Stomach smooth muscle (tissue), 2 donors: Measurements from ENCODE around the gene TTLL3.

Experiments
- H3K27ac ChIP-seq: one replicate; pipeline ENCODE4 v1.7.0; 2013; ENCODE audit warnings: mild to moderate bottlenecking, low read length, inconsistent platforms
- H3K27me3 ChIP-seq, 2 donors: one replicate each; pipeline ENCODE4 v1.7.0; 2013; ENCODE audit warnings: low read length in 2 of 2; ENCODE audit not compliant: insufficient read depth in 2 of 2, control insufficient read depth in 1 of 2
- H3K36me3 ChIP-seq, 2 donors: one replicate each; pipeline ENCODE4 v1.7.0; 2013; ENCODE audit warnings: low read length in 2 of 2; ENCODE audit not compliant: control insufficient read depth in 2 of 2, insufficient read depth in 2 of 2
- H3K4me1 ChIP-seq: one replicate; pipeline ENCODE4 v1.7.0; 2013; ENCODE audit warnings: low read length; ENCODE audit not compliant: control insufficient read depth, insufficient read depth
- H3K4me3 ChIP-seq, 2 donors: one replicate each; pipeline ENCODE4 v1.7.0; 2013; ENCODE audit warnings: low read length in 2 of 2
- H3K9ac ChIP-seq, 2 donors: one replicate each; pipeline ENCODE4 v1.7.0; 2013; ENCODE audit warnings: low read length in 2 of 2, mild to moderate bottlenecking in 1 of 2
- H3K9me3 ChIP-seq, 2 donors: one replicate each; pipeline ENCODE4 v1.7.0; 2013; ENCODE audit warnings: low read length in 2 of 2; ENCODE audit not compliant: control insufficient read depth in 2 of 2
- donor health status: healthy.
- donor health status: Pancreatic carcinoma.

The TTLL3 gene

DNA sequence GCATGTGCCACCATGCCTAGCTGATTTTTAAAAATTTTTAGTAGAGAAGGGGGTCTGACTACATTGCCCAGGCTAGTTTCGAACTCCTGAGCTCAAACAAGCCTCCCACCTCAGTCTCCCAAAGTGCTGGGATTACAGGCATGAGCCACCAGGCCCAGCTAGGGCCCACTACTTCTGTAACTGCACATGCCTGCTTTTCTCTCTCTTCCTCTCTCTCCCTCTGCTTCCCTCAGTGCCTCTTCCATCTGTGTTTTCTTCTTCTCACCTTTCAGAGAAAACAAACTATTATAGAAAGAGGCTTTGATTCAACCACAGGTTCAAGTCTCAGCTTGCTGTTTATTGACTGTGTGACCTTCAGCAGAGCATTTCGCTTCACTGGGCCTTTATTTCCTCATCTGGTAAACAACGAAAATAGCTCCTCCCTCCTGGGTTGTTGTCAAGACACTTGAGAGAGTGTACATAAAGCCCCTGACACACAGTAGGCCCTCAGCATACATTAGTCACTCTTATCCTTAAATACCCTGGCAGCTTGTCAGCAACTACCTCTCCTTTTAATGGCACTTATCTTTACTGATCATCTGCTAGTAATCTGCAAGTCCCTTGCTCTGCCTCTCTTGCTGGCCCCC, 28.0 kb upstream of the TTLL3 start:
- Histone ChIP-seq H3K9me3 (no peaks in the 10 kb centered on the region), H3K27me3 (no peaks in the 10 kb centered on the region), H3K9ac (no peak overlapping the region), H3K27ac (no peak overlapping the region), H3K4me3 (no peak overlapping the region), H3K4me1 (peaks cover 3% of the 10 kb centered on the region), H3K36me3 (peaks cover 41 to 48% of the 10 kb centered on the region in 2 donors)

DNA sequence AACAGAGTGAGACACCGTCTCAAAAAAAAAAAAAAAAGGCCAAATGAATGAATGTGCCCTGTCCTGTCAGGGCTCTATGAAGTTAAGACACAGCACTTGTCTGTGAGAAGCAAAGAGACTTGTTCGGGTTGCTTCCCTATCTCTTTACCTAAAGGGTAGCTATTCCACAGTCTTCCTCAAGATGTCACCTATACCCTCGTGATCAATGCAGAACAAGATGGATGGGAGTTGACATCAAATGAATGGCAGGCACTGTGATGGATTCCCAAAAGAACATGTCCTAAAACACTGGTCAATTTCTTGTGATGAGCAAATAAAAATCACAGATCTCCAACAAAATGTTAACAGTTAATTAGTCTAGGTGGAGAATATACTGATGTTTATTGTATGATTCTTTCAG, 27.3 kb upstream of the TTLL3 start:
- Histone ChIP-seq H3K4me3 (no peak overlapping the region), H3K36me3 (peaks cover 46 to 54% of the 10 kb centered on the region in 2 donors), H3K9ac (no peak overlapping the region), H3K27ac (no peak overlapping the region), H3K9me3 (no peaks in the 10 kb centered on the region), H3K4me1 (peaks cover 3% of the 10 kb centered on the region), H3K27me3 (no peaks in the 10 kb centered on the region)

DNA sequence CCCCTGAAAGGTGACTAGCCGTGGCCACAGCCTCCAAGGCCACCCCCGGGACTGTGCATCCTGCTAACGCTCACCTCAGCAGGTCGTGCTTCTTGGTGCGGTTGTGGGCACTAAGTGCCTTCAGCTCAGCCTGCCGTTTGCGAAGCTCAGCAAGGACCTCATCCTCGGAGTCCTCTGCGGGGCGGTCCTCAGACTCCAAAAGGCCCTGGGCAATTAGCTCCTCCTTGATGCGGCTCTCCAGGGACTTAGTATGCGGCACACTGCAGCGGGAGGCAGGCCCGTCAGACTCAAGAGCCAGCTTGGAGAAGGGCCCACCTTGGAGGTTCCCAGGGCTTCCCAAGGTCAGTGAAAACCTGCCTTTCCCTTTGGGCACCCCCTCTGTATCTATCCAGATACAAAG, 26.1 kb upstream of the TTLL3 start:
- Histone ChIP-seq H3K27me3 (no peaks in the 10 kb centered on the region), H3K9ac (no peak overlapping the region), H3K4me3 (no peak overlapping the region), H3K4me1 (no peaks in the 10 kb centered on the region), H3K27ac (no peak overlapping the region), H3K36me3 (peaks cover 47 to 54% of the 10 kb centered on the region in 2 donors), H3K9me3 (no peaks in the 10 kb centered on the region)

DNA sequence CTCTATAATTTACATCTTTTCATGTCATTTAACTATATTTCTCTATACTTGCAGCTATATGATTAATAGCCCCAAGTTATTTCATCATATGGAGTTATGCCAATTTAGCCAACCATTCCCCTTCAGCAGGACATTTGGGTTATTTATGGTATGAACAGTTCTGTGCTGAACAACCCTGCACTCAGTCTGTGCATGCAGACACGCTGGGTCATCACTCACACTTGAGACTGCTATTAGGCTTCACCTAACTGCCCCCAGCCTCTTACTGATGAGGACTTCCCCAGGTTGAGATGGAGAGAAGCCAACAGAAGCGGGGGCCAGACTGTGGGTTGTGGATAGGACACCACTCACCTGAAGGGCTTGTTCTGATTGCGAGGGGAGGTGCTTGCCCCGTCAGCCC, 25.1 kb upstream of the TTLL3 start:
- Histone ChIP-seq H3K4me3 (no peak overlapping the region), H3K9me3 (no peaks in the 10 kb centered on the region), H3K27me3 (no peaks in the 10 kb centered on the region), H3K9ac (no peak overlapping the region), H3K4me1 (no peaks in the 10 kb centered on the region), H3K27ac (no peak overlapping the region), H3K36me3 (peaks cover 52 to 60% of the 10 kb centered on the region in 2 donors)

DNA sequence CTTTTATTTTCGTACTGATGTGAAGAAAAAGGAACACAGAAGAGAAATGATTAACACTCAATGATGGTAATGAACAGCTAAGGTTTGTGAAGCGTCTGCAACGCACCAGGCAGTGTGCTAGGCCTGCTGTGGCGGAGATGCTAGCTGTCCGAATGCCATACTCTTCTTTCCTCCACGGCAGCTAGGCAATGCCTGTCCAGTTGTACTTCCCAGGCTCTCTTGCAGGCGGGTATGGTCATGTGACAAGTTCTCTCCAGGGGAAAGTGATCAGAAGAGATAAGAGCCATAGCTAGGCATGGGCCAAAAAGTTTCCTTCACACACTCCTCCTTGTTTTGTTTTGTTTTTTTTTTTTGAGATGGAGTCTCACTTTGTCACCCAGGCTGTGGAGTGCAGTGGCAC, 24.5 kb upstream of the TTLL3 start:
- Histone ChIP-seq H3K9me3 (no peaks in the 10 kb centered on the region), H3K4me3 (no peak overlapping the region), H3K4me1 (peaks cover 5% of the 10 kb centered on the region), H3K9ac (no peak overlapping the region), H3K36me3 (peaks cover 52 to 61% of the 10 kb centered on the region in 2 donors), H3K27me3 (no peaks in the 10 kb centered on the region), H3K27ac (no peak overlapping the region)

DNA sequence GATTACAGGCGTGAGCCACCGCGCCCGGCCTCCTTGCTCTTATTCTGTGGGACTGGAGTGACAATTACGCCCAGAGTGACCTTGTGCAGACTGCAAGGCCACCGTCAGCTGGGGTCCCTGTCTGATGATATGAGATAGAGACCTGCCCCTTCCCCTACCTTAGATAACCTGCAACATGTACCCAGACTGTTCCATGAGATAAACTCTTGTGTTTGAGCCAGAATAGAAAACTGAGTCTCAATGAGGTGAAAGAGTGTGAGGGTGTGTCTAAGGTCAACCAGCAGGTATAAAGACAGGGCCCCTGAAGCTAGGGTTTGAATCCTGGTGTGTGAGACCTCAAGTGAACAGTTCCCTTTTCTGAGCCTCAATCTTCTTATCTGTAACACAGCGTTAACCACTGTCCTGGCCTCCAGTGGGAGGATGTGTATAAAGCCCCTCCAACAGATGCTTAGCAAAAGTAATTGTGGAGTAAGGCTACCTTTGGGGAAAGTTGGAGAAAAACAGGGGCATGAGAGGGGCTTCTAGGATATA, 23.8 kb upstream of the TTLL3 start:
- Histone ChIP-seq H3K9ac (no peak overlapping the region), H3K27ac (no peak overlapping the region), H3K4me3 (no peak overlapping the region), H3K9me3 (no peaks in the 10 kb centered on the region), H3K27me3 (no peaks in the 10 kb centered on the region), H3K4me1 (peaks cover 11% of the 10 kb centered on the region), H3K36me3 (peaks cover 49 to 59% of the 10 kb centered on the region in 2 donors)

DNA sequence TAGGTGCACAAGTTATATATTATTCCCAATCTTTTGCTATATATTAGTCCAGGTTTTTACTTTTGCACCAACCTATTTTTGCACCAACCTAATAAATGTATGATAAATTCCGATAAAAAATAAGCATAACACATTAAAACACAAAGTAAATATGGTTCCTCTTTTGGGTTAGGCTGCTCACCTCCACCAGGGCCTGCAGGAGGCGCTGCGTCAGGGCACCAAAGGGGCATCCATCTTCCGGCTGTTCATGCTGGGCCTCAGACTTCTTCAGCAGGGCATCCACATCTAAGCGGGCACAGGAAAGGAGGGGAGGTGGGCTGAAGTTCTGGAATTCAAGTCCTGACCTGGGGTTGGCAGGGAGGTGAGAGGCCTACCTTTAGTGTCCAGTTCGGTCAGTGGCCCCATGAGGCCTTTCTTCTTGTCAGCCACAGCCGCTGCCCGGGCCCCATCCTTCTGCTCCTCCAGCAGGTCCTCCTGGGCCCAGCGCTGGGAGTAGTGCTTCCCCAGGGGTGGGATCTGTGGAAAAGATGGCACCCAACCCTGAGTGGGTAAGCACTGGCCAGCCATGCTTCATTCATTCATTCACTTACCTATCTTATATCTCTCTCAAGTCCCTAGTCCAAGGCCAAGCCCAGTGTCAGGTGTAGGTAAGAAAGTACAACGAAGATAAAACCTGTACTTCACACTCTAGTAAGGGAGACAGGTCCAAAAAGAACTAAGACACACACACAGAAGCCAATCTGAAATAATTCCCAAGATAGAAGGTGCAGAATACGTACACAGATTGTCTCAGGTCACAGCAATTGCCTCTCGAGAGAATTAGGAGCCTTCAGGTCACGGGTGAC, 23.0 kb upstream of the TTLL3 start:
- Histone ChIP-seq H3K27ac (no peak overlapping the region), H3K27me3 (no peaks in the 10 kb centered on the region), H3K4me3 (no peak overlapping the region), H3K4me1 (peaks cover 19% of the 10 kb centered on the region), H3K9ac (no peak overlapping the region), H3K36me3 (peaks cover 44 to 53% of the 10 kb centered on the region in 2 donors), H3K9me3 (no peaks in the 10 kb centered on the region)

DNA sequence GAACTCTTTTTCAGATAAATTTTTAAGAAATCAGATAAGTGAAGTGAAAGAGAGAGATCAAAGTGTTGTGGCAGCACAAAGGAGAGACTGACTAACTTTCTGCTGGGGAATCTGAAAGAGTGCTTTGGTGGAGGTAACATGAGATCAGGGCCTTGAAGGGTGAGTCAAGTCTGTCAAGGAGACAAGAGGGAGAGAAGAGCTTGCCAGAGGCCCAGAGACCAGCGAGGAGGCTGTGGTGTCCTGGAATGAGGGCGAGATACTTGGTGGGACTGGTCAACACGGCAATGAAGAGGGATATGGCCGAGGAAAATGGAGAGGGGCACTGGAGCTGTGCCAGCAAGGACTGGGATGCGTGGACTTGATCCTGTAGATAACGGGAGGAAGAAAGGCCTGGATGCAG, 22.3 kb upstream of the TTLL3 start:
- no peak overlapping the region for H3K9ac ChIP-seq
- H3K27ac ChIP-seq = no peak overlapping the region
- no peaks in the 10 kb centered on the region for H3K9me3 ChIP-seq
- peaks cover 38 to 50% of the 10 kb centered on the region in 2 donors for H3K36me3 ChIP-seq
- H3K27me3 ChIP-seq = no peaks in the 10 kb centered on the region
- H3K4me3 ChIP-seq = no peak overlapping the region
- H3K4me1 ChIP-seq = peaks cover 19% of the 10 kb centered on the region

DNA sequence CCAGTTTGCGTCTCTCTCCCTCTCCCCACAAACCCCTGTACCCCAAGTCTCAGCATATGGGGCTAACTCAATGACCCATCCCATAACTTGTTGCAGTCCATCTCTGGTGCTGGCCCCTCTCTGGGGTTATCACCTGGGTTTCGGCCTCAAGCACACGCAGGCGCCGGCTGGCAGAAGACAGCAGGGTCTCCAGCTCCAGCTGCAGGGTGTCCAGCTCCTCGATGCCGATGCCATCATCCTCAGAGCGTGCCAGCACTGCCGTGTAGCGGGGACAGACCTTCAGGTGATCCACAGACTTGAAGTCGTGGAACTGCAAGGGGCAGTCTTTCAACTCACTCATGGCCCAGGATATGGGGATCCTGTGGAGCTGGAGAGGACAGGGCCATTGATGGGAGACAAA, 18.9 kb upstream of the TTLL3 start:
- peak overlapping the region; percentile 97 to 98 for H3K4me3 ChIP-seq
- H3K9me3 ChIP-seq = no peaks in the 10 kb centered on the region
- H3K36me3 ChIP-seq = peaks cover 26 to 34% of the 10 kb centered on the region in 2 donors
- H3K27me3 ChIP-seq = no peaks in the 10 kb centered on the region
- peak overlapping the region; percentile 51 to 100 for H3K9ac ChIP-seq
- peak overlapping the region; percentile 97 for H3K27ac ChIP-seq
- H3K4me1 ChIP-seq = peaks cover 34% of the 10 kb centered on the region

DNA sequence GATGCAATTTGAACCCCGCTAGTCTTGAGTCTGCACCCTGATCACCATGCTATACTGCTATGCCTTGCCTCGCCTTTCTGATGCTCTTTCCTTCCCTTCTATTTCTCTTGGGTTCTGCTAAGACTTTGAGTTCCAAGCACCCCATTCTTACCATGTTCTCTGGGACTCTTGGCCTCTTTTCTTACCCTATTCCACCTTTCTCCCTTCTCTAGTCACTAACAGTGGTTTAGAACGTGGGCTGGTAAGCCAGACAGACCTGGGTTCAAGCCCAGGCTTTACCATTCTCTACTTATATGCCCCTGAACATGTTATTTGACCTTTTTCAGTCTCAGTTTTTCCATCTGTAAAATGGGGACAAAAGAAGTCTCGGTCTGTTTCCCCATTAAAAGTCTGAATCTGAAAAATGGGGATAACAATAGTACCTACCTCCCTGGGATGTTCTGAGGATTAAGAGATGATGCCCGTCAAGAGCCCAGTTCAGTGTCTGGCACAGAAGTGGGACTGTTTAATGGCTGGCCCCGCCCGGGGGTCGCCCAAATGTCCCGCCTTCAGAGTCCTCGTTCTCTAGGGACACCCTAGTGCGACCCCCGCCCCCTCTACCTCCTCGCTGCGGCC, 18.2 kb upstream of the TTLL3 start:
- peak overlapping the region; percentile 99 to 100 for H3K9ac ChIP-seq
- peak overlapping the region; percentile 97 for H3K27ac ChIP-seq
- no peaks in the 10 kb centered on the region for H3K27me3 ChIP-seq
- H3K9me3 ChIP-seq = no peaks in the 10 kb centered on the region
- peaks cover 21 to 29% of the 10 kb centered on the region in 2 donors for H3K36me3 ChIP-seq
- peaks cover 36% of the 10 kb centered on the region for H3K4me1 ChIP-seq
- H3K4me3 ChIP-seq = peak overlapping the region; percentile 97 to 98
